22Rv1 (cell line): ENCODE results near the gene C20orf173.

Experiments
- H3K27ac ChIP-seq: fragments of 450-650 bp; 2 replicates; pipeline ENCODE4 v1.5.1; 2017
- ZFX ChIP-seq: fragments of 450-650 bp; IDR thresholded peaks from 2 replicates; pipeline ENCODE4 v1.6.1; 2017; ENCODE audit warnings: antibody characterized with exemption, borderline replicate concordance
- TF ChIP-seq, protein P1 (sequence below): fragments of 450-650 bp; IDR thresholded peaks from 2 replicates; pipeline ENCODE4 v1.5.1; 2017; ENCODE audit warnings: mild to moderate bottlenecking

Gene C20orf173

GRCh38 chr20:35479798-35480197, 49.7 kb downstream of the C20orf173 start:
- H3K27ac ChIP-seq: no peak overlapping the region
- TF ChIP-seq ZFX: no peak
- TF ChIP-seq, protein P1, sequence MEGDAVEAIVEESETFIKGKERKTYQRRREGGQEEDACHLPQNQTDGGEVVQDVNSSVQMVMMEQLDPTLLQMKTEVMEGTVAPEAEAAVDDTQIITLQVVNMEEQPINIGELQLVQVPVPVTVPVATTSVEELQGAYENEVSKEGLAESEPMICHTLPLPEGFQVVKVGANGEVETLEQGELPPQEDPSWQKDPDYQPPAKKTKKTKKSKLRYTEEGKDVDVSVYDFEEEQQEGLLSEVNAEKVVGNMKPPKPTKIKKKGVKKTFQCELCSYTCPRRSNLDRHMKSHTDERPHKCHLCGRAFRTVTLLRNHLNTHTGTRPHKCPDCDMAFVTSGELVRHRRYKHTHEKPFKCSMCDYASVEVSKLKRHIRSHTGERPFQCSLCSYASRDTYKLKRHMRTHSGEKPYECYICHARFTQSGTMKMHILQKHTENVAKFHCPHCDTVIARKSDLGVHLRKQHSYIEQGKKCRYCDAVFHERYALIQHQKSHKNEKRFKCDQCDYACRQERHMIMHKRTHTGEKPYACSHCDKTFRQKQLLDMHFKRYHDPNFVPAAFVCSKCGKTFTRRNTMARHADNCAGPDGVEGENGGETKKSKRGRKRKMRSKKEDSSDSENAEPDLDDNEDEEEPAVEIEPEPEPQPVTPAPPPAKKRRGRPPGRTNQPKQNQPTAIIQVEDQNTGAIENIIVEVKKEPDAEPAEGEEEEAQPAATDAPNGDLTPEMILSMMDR: no peak

- no peak overlapping the region for H3K27ac ChIP-seq
These were observed 50.5 kb downstream of the C20orf173 start for GRCh38 chr20:35478804-35479472.

More at GRCh38 chr20:35478804-35479472, 50.5 kb downstream of the C20orf173 start:
- TF ChIP-seq ZFX: no peak
- TF ChIP-seq, protein P1: peak; percentile 22; the same call in 1 of the 2 replicates
